GM12878 (cell line): ENCODE measurements around the gene CRAT. TPM values are rescaled to one million over a fixed set of nuclear protein-coding genes. Genes with fewer than 3 reads are reported as not detected.
"Not testable (repeated sequence)": the region's sequence is repeated elsewhere in the genome, so short reads cannot be mapped to it uniquely, and the experiment has no call there.

Experiments
- ATAC-seq: fragments of 200-7000 bp; cut with Tn5 transposase; 3 replicates; pipeline ENCODE4 v1.9.1; 2020; ENCODE audit warnings: mild to moderate bottlenecking, moderate library complexity
- BruUV-seq: library from RNA; stranded (reverse); fragments of 400-500 nt; replicated peaks from 2 replicates; lab custom pipeline; 2021; lab: Mats Ljungman, UMichigan
- CTCF ChIA-PET: fragments of 300-600 bp; sonication (Branson Sonifier 250); formaldehyde crosslinking; extraction: SDS; loops from one replicate; lab custom pipeline; 2021; ENCODE audit warnings: inconsistent platforms; lab: Yijun Ruan, JAX
- POLR2A ChIA-PET: fragments of 350-600 bp; formaldehyde crosslinking; extraction: SDS; loops from one replicate; lab custom pipeline; 2021; ENCODE audit warnings: inconsistent platforms; lab: Charles Lee
- RAD21 ChIA-PET: fragments of 300-600 bp; sonication (Branson Sonifier 250); formaldehyde crosslinking; loops from one replicate; lab custom pipeline; 2023; ENCODE audit warnings: antibody characterized with exemption; ENCODE audit not compliant: unreplicated experiment; lab: Charles Lee
- SMC1A ChIA-PET: fragments of 300-600 bp; sonication (Branson Sonifier 250); formaldehyde crosslinking; loops from one replicate; lab custom pipeline; 2023; ENCODE audit not compliant: unreplicated experiment, uncharacterized antibody; lab: Charles Lee
- DNase-seq: peaks from one replicate; pipeline ENCODE4 v3.0.0-alpha.2; 2011; ENCODE audit warnings: low read depth, low spot score
- FAIRE-seq: peaks from 3 replicates; lab custom pipeline; 2011; peaks lifted over from hg19 to GRCh38; lab: Jason Lieb, UNC
- H2AFZ ChIP-seq: 2 replicates; pipeline ENCODE4 v1.6.0; 2011; ENCODE audit warnings: low read depth, low read length, control low read depth; ENCODE audit not compliant: control insufficient read depth
- H3K27ac ChIP-seq: 2 replicates; pipeline ENCODE4 v1.5.1; 2011; ENCODE audit warnings: control low read depth; ENCODE audit not compliant: control insufficient read depth, insufficient read depth
- H3K27me3 ChIP-seq, 2 experiments: replicated peaks in 1 of 2; 2 replicates each; pipeline versions ENCODE4 v1.6.0 to v1.6.1; 2011; ENCODE audit warnings: low read length in 1 of 2; ENCODE audit not compliant: control insufficient read depth in 2 of 2, insufficient read depth in 2 of 2
- H3K36me3 ChIP-seq, 2 experiments: 2 replicates each; pipeline ENCODE4 v1.5.1; 2011; ENCODE audit warnings: low read length in 1 of 2; ENCODE audit not compliant: control insufficient read depth in 2 of 2, insufficient read depth in 2 of 2
- H3K4me1 ChIP-seq: 2 replicates; pipeline ENCODE4 v1.6.1; 2011; ENCODE audit warnings: mild to moderate bottlenecking, low read length, moderate library complexity, mixed read lengths; ENCODE audit not compliant: control insufficient read depth, insufficient read depth
- H3K4me2 ChIP-seq: 2 replicates; pipeline ENCODE4 v1.6.0; 2011; ENCODE audit warnings: control low read depth; ENCODE audit not compliant: control insufficient read depth, insufficient read depth
- H3K4me3 ChIP-seq: fragments of 200-600 bp; sonication (generic); 2 replicates; pipeline ENCODE4 v1.5.1; 2016
- H3K79me2 ChIP-seq: 2 replicates; pipeline ENCODE4 v1.6.0; 2011; ENCODE audit warnings: low read length; ENCODE audit not compliant: control insufficient read depth, insufficient read depth
- H3K9ac ChIP-seq: 2 replicates; pipeline ENCODE4 v1.8.0; 2011; ENCODE audit warnings: low read length, control low read depth, mixed read lengths; ENCODE audit not compliant: control insufficient read depth, insufficient read depth
- H3K9me3 ChIP-seq: replicated peaks from 3 replicates; pipeline ENCODE4 v1.5.1; 2011; ENCODE audit warnings: mild to moderate bottlenecking, low read length; ENCODE audit not compliant: control insufficient read depth, insufficient read depth
- H4K20me1 ChIP-seq: 2 replicates; pipeline ENCODE4 v1.6.0; 2011; ENCODE audit not compliant: control insufficient read depth, insufficient read depth
- BCL11A ChIP-seq: IDR thresholded peaks from 2 replicates; pipeline ENCODE4 v1.6.1; 2011; ENCODE audit warnings: low read depth, low read length
- WGBS: methylation state at CpG from one replicate; pipeline ENCODE4 v1.1.6; 2016; ENCODE audit warnings: low lambda C conversion rate; ENCODE audit not compliant: insufficient replicate concordance, insufficient coverage; ENCODE audit errors: missing lambda C conversion rate; 5-methylcytosine and 5-hydroxymethylcytosine counted together
- in situ Hi-C: fragments of 300-500 bp; cut with MboI; formaldehyde crosslinking; loops from 9 replicates; pipeline ENCODE4 v1.14.3; 2018; ENCODE audit warnings: mixed read lengths
- intact Hi-C: fragments of 100-400 bp; cut with micrococcal nuclease; formaldehyde crosslinking; loops from one replicate; pipeline ENCODE4 v1.14.2; 2022; ENCODE audit not compliant: unreplicated experiment
- polyA plus RNA-seq, 11 experiments: library from polyadenylated mRNA; depleted of rRNA in 4 of 11; unstranded in 6 of 11; stranded (reverse) in 5 of 11; fragments of >200 nt; fragmentation: Nextera tagmentation in 4 of 11; fragmentation: Illumina TruSeq in 1 of 11; extraction: Ambion mirVana in 4 of 11; extraction: Trizol in 1 of 11; gene quantifications; 1 replicate in 1 of 11; 2 replicates in 10 of 11; pipeline versions ENCODE4 v1.2.1 to v1.2.3, GENCODE V29; 2011 to 2016; ENCODE audit warnings: inconsistent platforms in 2 of 11, missing spikeins in 2 of 11, low read depth in 1 of 11
- total RNA-seq, 4 experiments: library from RNA; depleted of rRNA in 3 of 4; stranded (reverse); fragments of >200 nt in 3 of 4; fragmentation: Illumina TruSeq in 1 of 4; extraction: Trizol in 1 of 4; gene quantifications; 2 replicates each; pipeline versions ENCODE4 v1.2.1 to v1.2.3, GENCODE V29; 2013 to 2021
- TF ChIP-seq, protein P1 (sequence below): fragments of 450-650 bp; IDR thresholded peaks from 2 replicates; pipeline ENCODE4 v1.6.1; 2017; ENCODE audit warnings: antibody characterized with exemption, mild to moderate bottlenecking, moderate library complexity

The CRAT gene
- total and polyA plus RNA-seq, 10 of the 15 experiments (the other 5 are each of a cell fraction or from before 2014, with no cell fraction given): 0.10 to 3.4 (median 1.8) TPM

DNA sequence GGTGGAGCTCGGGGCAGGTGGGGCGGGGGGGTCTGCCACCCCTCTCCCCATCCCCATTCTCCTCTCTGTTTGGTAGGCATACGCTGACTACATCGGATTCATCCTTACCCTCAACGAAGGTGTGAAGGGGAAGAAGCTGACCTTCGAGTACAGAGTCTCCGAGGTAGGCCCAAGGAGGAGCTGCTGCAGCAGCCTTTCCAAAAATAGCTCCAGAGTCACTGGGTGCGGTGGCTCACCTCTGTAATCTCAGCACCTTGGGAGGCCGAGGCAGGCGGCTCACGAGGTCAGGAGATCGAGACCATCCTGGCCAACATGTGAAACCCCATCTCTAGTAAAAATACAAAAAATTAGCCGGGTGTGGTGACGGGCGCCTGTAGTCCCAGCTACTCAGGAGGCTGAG lies 12.4 kb upstream of the CRAT start:
- BruUV-seq, H3K4me3 ChIP-seq, RAD21 ChIA-PET, H3K79me2 ChIP-seq, ATAC-seq, H3K4me1 ChIP-seq, H2AFZ ChIP-seq, H3K27ac ChIP-seq, POLR2A ChIA-PET, H3K4me2 ChIP-seq, DNase-seq, H3K9ac ChIP-seq, H3K9me3 ChIP-seq, in situ Hi-C loops, intact Hi-C loops, FAIRE-seq, H3K27me3 ChIP-seq, H4K20me1 ChIP-seq: not testable (repeated sequence)
- ChIA-PET CTCF (interaction anchor here (0.7 to 2.0 kb wide), 3 partner anchors 9 to 20 kb away, joined by 3 to 10 read pairs (median 5); no protein-coding TSS in a partner anchor), SMC1A (interaction anchor here (1.3 kb wide), 1 partner anchor 49 kb away, joined by 3 read pairs; no protein-coding TSS in a partner anchor)
- peaks cover 16 to 18% of the 10 kb centered on the region in 2 experiments for H3K36me3 ChIP-seq
- WGBS: 96% methylated on average over 14 of the region's 15 CpGs

GRCh38 chr9:129122133-129122532 lies 11.5 kb upstream of the CRAT start:
- Histone ChIP-seq H3K79me2 (no peaks in the 10 kb centered on the region; the same call in 1 of the 2 replicates), H3K36me3 (peaks cover 12 to 16% of the 10 kb centered on the region in 2 experiments), H2AFZ (no peak overlapping the region), H3K9ac (no peak overlapping the region), H3K27me3 (no peaks in the 10 kb centered on the region), H3K4me3 (no peak overlapping the region), H3K4me2 (no peak overlapping the region), H3K27ac (no peak overlapping the region), H4K20me1 (no peaks in the 10 kb centered on the region), H3K9me3 (no peaks in the 10 kb centered on the region), H3K4me1 (peaks cover 3% of the 10 kb centered on the region; the same call in 1 of the 2 replicates)
- 100% methylated on average over 1 of the region's 1 CpG for WGBS
- TF ChIP-seq, protein P1, sequence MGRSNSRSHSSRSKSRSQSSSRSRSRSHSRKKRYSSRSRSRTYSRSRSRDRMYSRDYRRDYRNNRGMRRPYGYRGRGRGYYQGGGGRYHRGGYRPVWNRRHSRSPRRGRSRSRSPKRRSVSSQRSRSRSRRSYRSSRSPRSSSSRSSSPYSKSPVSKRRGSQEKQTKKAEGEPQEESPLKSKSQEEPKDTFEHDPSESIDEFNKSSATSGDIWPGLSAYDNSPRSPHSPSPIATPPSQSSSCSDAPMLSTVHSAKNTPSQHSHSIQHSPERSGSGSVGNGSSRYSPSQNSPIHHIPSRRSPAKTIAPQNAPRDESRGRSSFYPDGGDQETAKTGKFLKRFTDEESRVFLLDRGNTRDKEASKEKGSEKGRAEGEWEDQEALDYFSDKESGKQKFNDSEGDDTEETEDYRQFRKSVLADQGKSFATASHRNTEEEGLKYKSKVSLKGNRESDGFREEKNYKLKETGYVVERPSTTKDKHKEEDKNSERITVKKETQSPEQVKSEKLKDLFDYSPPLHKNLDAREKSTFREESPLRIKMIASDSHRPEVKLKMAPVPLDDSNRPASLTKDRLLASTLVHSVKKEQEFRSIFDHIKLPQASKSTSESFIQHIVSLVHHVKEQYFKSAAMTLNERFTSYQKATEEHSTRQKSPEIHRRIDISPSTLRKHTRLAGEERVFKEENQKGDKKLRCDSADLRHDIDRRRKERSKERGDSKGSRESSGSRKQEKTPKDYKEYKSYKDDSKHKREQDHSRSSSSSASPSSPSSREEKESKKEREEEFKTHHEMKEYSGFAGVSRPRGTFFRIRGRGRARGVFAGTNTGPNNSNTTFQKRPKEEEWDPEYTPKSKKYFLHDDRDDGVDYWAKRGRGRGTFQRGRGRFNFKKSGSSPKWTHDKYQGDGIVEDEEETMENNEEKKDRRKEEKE: no peak
- no peak for TF ChIP-seq BCL11A
- no TSS peak for BruUV-seq
- intact Hi-C loops (no loop called here), in situ Hi-C loops (no loop called here)
- SMC1A ChIA-PET: interaction anchor here (1.1 kb wide), 1 partner anchor 10 kb away, joined by 3 read pairs; no protein-coding TSS in a partner anchor
- RAD21 ChIA-PET: no interaction called here
- FAIRE-seq: no peak
- ATAC-seq: no peak
- POLR2A ChIA-PET: no interaction called here
- CTCF ChIA-PET: interaction anchor here (1.3 to 2.0 kb wide), 3 partner anchors 10 to 503 kb away, joined by 3 to 10 read pairs (median 5); no protein-coding TSS in a partner anchor
- no peak for DNase-seq
